Right cardiac atrium (tissue), 5 donors: ENCODE results near the gene DDX24. TPM values are rescaled to one million over a fixed set of nuclear protein-coding genes. Genes with fewer than 3 reads are reported as not detected.
"Not testable (repeated sequence)": the region's sequence is repeated elsewhere in the genome, so short reads cannot be mapped to it uniquely, and the experiment has no call there.

ENCODE experiments used
- ATAC-seq, 2 donors: fragments of 200-7000 bp; cut with Tn5 transposase; one replicate each; pipeline versions ENCODE4 v1.8.0 to v1.9.1; 2020; ENCODE audit warnings: moderate library complexity in 2 of 2, mild to moderate bottlenecking in 1 of 2
- DNase-seq, 3 donors: peaks; one replicate each; pipeline ENCODE4 v3.0.0-alpha.2; 2020
- H3K27ac ChIP-seq: one replicate; pipeline ENCODE4 v1.5.1; 2013; ENCODE audit warnings: mild to moderate bottlenecking, low read length, control low read depth, moderate library complexity
- H3K27me3 ChIP-seq: one replicate; pipeline ENCODE4 v1.6.1; 2013; ENCODE audit not compliant: control insufficient read depth, insufficient read depth
- H3K4me1 ChIP-seq: one replicate; pipeline ENCODE4 v1.6.1; 2013; ENCODE audit warnings: low read length; ENCODE audit not compliant: control insufficient read depth, insufficient read depth
- H3K4me3 ChIP-seq: one replicate; pipeline ENCODE4 v1.5.1; 2013; ENCODE audit warnings: low read length, control low read depth
- H3K9me3 ChIP-seq: one replicate; pipeline ENCODE4 v1.6.1; 2013; ENCODE audit warnings: low read length; ENCODE audit not compliant: control insufficient read depth
- WGBS: extraction: QIAGEN DNeasy Blood & Tissue Kit; methylation state at CpG from one replicate; pipeline ENCODE4 v1.1.7; 2013; 5-methylcytosine and 5-hydroxymethylcytosine counted together
- intact Hi-C, 4 donors: fragments of 100-400 bp; cut with DNase I; formaldehyde crosslinking; loops; one replicate each; pipeline versions ENCODE4 v1.11.0 to v1.14.0; 2022 to 2023
- polyA plus RNA-seq: library from polyadenylated mRNA; stranded (reverse); fragments of 200-250 nt; gene quantifications from one replicate; pipeline ENCODE4 v1.2.3, GENCODE V29; 2013
- total RNA-seq, 4 donors: library from RNA; stranded (reverse); fragmentation: NEBNext Ultra II Directional; extraction: Animal tissue kit (Norgen Biotek cat#: 25700); gene quantifications; one replicate each; pipeline ENCODE4 v1.2.1, GENCODE V29; 2021
- donor health status: healthy with polysubstance abuse.
- donor health status: DM: no; HTN: yes; CAD: no.
- donor health status: DM: no; HTN: no; CAD: no.
- donor health status: DM: no; HTN: yes; CAD: no; lungs with severe emphysema.
- donor health status: DM: yes; HTN: yes; CAD: no.

DDX24 gene
- total and polyA plus RNA-seq, 5 donors, result 138 to 268 (median 255) TPM

DNA sequence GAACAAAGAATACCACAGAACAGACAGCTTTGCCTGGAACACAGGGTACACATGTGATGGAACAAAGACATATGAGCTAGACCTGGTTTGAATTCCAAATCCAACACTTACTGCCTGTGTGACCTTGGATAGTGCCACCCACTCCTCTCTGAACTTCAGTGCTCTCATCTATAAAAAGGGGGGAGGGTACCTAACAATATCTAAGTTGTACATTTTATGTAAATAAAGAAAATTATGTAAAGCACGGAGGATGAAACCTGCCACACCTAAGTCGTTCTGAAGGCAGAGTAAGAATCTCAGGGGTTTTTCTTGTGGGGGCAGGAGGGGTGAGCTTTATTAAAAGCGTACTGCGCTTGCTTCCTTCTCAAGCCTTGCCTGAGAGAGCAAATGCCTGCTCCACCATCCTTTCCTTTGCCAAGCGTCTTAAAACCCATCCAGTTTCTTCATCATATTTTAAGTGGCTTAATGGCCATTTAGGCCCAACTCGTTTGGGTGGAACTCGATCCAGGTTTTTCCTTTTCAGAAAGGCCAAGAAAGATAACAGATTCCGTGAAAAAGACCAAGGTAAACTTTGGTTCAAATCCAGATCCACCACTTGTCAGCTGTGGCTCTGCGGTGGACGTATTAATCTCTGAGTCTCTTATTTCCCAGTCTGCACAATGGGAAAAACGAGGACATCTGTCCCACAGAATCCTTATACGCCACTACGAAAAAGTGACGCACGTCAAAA is 946 bp downstream of the DDX24 start:
- no peak for ATAC-seq

DNA sequence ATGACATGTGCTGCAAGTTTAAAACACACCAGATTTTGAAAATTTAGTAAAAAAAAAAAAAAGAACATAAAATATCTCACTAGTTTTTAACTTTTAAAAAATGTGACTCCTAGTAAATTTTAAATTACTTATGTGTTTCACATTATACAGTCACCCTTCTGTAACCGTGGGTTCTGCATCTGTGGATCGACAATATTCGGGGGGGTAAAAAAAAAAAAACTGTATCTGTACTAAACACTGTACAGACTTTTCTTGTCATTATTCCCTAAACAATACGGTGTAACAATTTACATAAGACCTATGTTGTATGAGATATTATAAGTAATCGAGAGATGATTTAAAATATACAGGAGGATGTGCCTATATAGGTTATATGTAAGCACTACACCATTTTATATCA is 3.2 kb downstream of the DDX24 start:
- intact Hi-C loops, result no loop called here
- DNase-seq, result no peak
- peaks cover 17% of the 10 kb centered on the region for H3K4me1 ChIP-seq
- ATAC-seq, result no peak
- no peaks in the 10 kb centered on the region for H3K27me3 ChIP-seq
- 72% methylated on average over 5 of the region's 5 CpGs for WGBS
- H3K4me3 ChIP-seq, result peak overlapping the region; percentile 83
- no peak overlapping the region for H3K27ac ChIP-seq
- H3K9me3 ChIP-seq, result no peaks in the 10 kb centered on the region

More for the DNA sequence above, 946 bp downstream of the DDX24 start:
- no peaks in the 10 kb centered on the region for H3K27me3 ChIP-seq
- DNase-seq, result no peak
- intact Hi-C loops, result no loop called here
- H3K4me1 ChIP-seq, result peaks cover 17% of the 10 kb centered on the region
- no peaks in the 10 kb centered on the region for H3K9me3 ChIP-seq
- H3K27ac ChIP-seq, result peak overlapping the region; percentile 80
- peak overlapping the region; percentile 83 for H3K4me3 ChIP-seq
- 3% methylated on average over 15 of the region's 15 CpGs for WGBS

- Histone ChIP-seq H3K27me3 (no peaks in the 10 kb centered on the region), H3K27ac (no peak overlapping the region), H3K9me3 (no peaks in the 10 kb centered on the region), H3K4me3 (peak overlapping the region; percentile 48), H3K4me1 (peaks cover 17% of the 10 kb centered on the region)
- WGBS, result 54% methylated on average over 7 of the region's 7 CpGs
- ATAC-seq (no peak), DNase-seq (no peak)
- intact Hi-C loops, result no loop called here
Measured at GRCh38 chr14:94077111-94077821, 3.7 kb downstream of the DDX24 start.

GRCh38 chr14:94075008-94075407 is 6.0 kb downstream of the DDX24 start:
- no peak for DNase-seq
- 97% methylated on average over 2 of the region's 2 CpGs for WGBS
- ATAC-seq, result no peak
- H3K27ac ChIP-seq, result no peak overlapping the region
- no peaks in the 10 kb centered on the region for H3K27me3 ChIP-seq
- intact Hi-C loops, result no loop called here
- H3K4me1 ChIP-seq, result peaks cover 17% of the 10 kb centered on the region
- no peak overlapping the region for H3K4me3 ChIP-seq
- H3K9me3 ChIP-seq, result no peaks in the 10 kb centered on the region

DNA sequence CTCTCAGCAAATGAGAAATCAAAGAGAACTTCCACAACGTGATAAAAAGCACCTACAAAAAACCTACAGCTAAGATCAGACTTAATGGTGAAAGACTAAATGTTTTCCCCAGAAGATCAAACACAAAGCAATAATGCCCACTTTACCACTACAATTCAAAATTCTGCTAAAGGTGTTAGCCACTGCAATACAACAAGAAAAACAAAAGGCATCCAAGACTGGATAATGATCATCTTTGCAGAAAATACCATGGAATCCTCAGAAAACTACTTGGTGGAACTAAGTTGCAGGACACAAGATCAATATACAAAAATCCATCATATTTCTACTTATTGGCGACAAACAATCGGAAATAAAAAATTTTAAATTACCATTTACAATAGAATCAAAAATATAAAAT is 6.5 kb downstream of the DDX24 start:
- intact Hi-C loops, result no loop called here
- H3K4me1 ChIP-seq, result peaks cover 16% of the 10 kb centered on the region
- 96% methylated on average over 3 of the region's 3 CpGs for WGBS

GRCh38 chr14:94072076-94072475 is 8.9 kb downstream of the DDX24 start:
- DNase-seq, intact Hi-C loops, H3K4me1 ChIP-seq, H3K4me3 ChIP-seq, H3K27me3 ChIP-seq, H3K9me3 ChIP-seq, H3K27ac ChIP-seq, ATAC-seq: not testable (repeated sequence)
- WGBS, result 93% methylated on average over 3 of the region's 3 CpGs

More for the DNA sequence above, 6.5 kb downstream of the DDX24 start:
- Histone ChIP-seq H3K9me3 (no peaks in the 10 kb centered on the region), H3K27me3 (no peaks in the 10 kb centered on the region), H3K4me3 (no peak overlapping the region), H3K27ac (no peak overlapping the region)
- no peak for DNase-seq
- no peak for ATAC-seq

- intact Hi-C loops, result no loop called here
- Histone ChIP-seq H3K4me1 (peaks cover 15% of the 10 kb centered on the region), H3K27ac (no peak overlapping the region), H3K27me3 (no peaks in the 10 kb centered on the region), H3K9me3 (no peaks in the 10 kb centered on the region), H3K4me3 (no peak overlapping the region)
- no peak for DNase-seq
- WGBS, result 62% methylated on average over 8 of the region's 8 CpGs
- ATAC-seq, result peak; percentile 50 to 56
Measured at GRCh38 chr14:94066089-94066676, 14.8 kb downstream of the DDX24 start.

- ATAC-seq, result no peak
- Histone ChIP-seq H3K27ac (no peak overlapping the region), H3K4me1 (peaks cover 17% of the 10 kb centered on the region), H3K4me3 (no peak overlapping the region), H3K27me3 (no peaks in the 10 kb centered on the region), H3K9me3 (no peaks in the 10 kb centered on the region)
- WGBS, result 60% methylated on average over 9 of the region's 9 CpGs
- no peak for DNase-seq
- intact Hi-C loops, result no loop called here
Measured at GRCh38 chr14:94062344-94062940, 18.6 kb downstream of the DDX24 start.

DNA sequence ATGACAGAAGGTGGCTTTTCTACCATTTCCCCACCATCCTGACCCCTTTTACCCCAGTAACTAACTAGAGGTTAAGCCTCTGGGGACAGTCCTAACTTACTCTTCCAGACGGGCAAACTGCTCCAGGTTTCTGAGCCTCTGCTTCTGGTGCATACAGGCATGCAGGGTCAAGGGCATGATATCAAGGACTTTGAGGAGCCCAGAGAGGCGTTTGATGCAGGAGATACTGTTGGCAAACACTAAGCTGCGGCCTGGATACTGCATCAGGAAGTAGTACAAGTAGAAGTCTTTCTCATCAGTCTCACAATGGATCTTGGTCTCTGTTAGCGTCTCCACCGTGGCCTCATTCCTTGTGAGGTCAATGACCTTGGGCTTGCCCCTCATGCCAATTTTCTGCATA is 21.0 kb downstream of the DDX24 start:
- DNase-seq (no peak), ATAC-seq (no peak)
- no peak overlapping the region for H3K27ac ChIP-seq
- intact Hi-C loops, result no loop called here
- 64% methylated on average over 5 of the region's 5 CpGs for WGBS
- no peaks in the 10 kb centered on the region for H3K9me3 ChIP-seq
- H3K27me3 ChIP-seq, result no peaks in the 10 kb centered on the region
- H3K4me1 ChIP-seq, result peaks cover 5% of the 10 kb centered on the region
- no peak overlapping the region for H3K4me3 ChIP-seq

DNA sequence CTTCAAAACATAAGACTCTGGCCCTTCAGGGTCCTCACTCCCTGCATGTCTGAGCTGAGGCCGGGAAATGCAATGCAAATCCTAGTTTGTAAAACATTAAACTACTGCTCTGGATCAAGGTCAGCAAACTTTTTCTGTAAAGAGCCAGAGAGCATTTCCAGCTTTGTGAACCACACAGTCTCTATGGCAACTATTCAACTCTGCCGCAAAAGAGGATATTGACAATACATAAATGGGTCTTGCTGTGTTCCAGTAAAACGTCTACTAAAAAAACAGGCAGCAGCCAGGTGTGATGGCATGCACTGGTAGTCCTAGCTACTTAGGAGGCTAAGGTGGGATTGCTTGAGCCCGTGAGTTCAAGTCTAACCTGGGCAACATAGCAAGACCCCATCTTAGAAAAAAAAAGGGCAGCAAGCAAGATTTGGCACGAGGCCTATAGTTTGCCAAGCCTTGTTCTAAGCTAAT is 22.3 kb downstream of the DDX24 start:
- 86% methylated on average over 5 of the region's 5 CpGs for WGBS
- no peak for ATAC-seq

More for the DNA sequence above, 22.3 kb downstream of the DDX24 start:
- H3K27ac ChIP-seq, result no peak overlapping the region
- H3K4me3 ChIP-seq, result no peak overlapping the region
- DNase-seq, result no peak
- intact Hi-C loops, result no loop called here
- peaks cover 5% of the 10 kb centered on the region for H3K4me1 ChIP-seq
- no peaks in the 10 kb centered on the region for H3K27me3 ChIP-seq
- H3K9me3 ChIP-seq, result no peaks in the 10 kb centered on the region
